H1 (cell line): ENCODE data around the gene ALPK3. TPM values are rescaled to one million over a fixed set of nuclear protein-coding genes. Genes with fewer than 3 reads are reported as not detected.

ENCODE experiments used
- CTCF ChIA-PET: fragments of 300-600 bp; sonication (Branson Sonifier 250); formaldehyde crosslinking; loops from one replicate; lab custom pipeline; 2021; ENCODE audit not compliant: partially characterized antibody; lab: Charles Lee
- POLR2A ChIA-PET: fragments of 300-600 bp; sonication (Branson Sonifier 250); formaldehyde crosslinking; loops from one replicate; lab custom pipeline; 2021; ENCODE audit warnings: inconsistent platforms; ENCODE audit not compliant: partially characterized antibody; lab: Charles Lee
- DNase-seq, 2 experiments: peaks; one replicate each; pipeline versions ENCODE4 v3.0.0 to v3.0.0-alpha.2; 2010 to 2022; ENCODE audit warnings: low spot score in 2 of 2, low read depth in 1 of 2, mixed read lengths in 1 of 2
- FAIRE-seq: peaks from 2 replicates; lab custom pipeline; 2011; peaks lifted over from hg19 to GRCh38; lab: Jason Lieb, UNC
- H2AFZ ChIP-seq: 2 replicates; pipeline ENCODE4 v1.8.1; 2012; ENCODE audit warnings: low read length, inconsistent platforms
- H2AK5ac ChIP-seq: 2 replicates; pipeline ENCODE4 v1.6.1; 2013; ENCODE audit warnings: low read depth, low read length
- H2BK120ac ChIP-seq: replicated peaks from 2 replicates; pipeline ENCODE3; 2013; ENCODE audit warnings: low read depth, low read length, inconsistent platforms
- H2BK12ac ChIP-seq: 2 replicates; pipeline ENCODE4 v1.6.1; 2013; ENCODE audit warnings: low read depth, low read length
- H2BK15ac ChIP-seq: 2 replicates; pipeline ENCODE4 v1.6.1; 2013; ENCODE audit warnings: low read length
- H2BK20ac ChIP-seq: 2 replicates; pipeline ENCODE4 v1.6.1; 2013; ENCODE audit warnings: low read length
- H2BK5ac ChIP-seq: 2 replicates; pipeline ENCODE4 v1.6.1; 2013; ENCODE audit warnings: low read depth, low read length
- H3K14ac ChIP-seq: 2 replicates; pipeline ENCODE4 v1.6.1; 2013; ENCODE audit warnings: inconsistent platforms; ENCODE audit not compliant: insufficient read length
- H3K18ac ChIP-seq: 2 replicates; pipeline ENCODE4 v1.6.1; 2013; ENCODE audit warnings: low read length; ENCODE audit errors: extremely low read depth
- H3K23ac ChIP-seq: 2 replicates; pipeline ENCODE4 v1.6.1; 2013; ENCODE audit warnings: inconsistent platforms; ENCODE audit not compliant: insufficient read length
- H3K23me2 ChIP-seq: 2 replicates; pipeline ENCODE4 v1.6.1; 2013; ENCODE audit warnings: low read depth, low read length
- H3K27ac ChIP-seq: 2 replicates; pipeline ENCODE4 v1.6.1; 2011; ENCODE audit warnings: low read depth, low read length, inconsistent platforms
- H3K27me3 ChIP-seq, 4 experiments: replicated peaks in 1 of 4; 1 replicate in 1 of 4; 2 replicates in 3 of 4; pipeline versions ENCODE4 v1.6.1 to v1.8.1; 2011 to 2013; ENCODE audit warnings: low read length in 3 of 4, mild to moderate bottlenecking in 3 of 4, inconsistent platforms in 2 of 4, mixed read lengths in 2 of 4, moderate library complexity in 1 of 4; ENCODE audit not compliant: control insufficient read depth in 3 of 4, insufficient read depth in 3 of 4; ENCODE audit errors: extremely low read depth in 1 of 4
- H3K36me3 ChIP-seq, 4 experiments: 2 replicates each; pipeline versions ENCODE4 v1.6.1 to v1.8.1; 2011 to 2013; ENCODE audit warnings: mild to moderate bottlenecking in 4 of 4, low read length in 3 of 4, moderate library complexity in 2 of 4, control low read depth in 1 of 4, inconsistent platforms in 1 of 4; ENCODE audit not compliant: insufficient read depth in 4 of 4, control insufficient read depth in 2 of 4
- H3K4ac ChIP-seq: replicated peaks from 2 replicates; pipeline ENCODE3; 2013; ENCODE audit warnings: low read length, low read depth, mixed read lengths, inconsistent platforms; ENCODE audit not compliant: insufficient read length
- H3K4me1 ChIP-seq, 4 experiments: replicated peaks in 1 of 4; 1 replicate in 1 of 4; 2 replicates in 3 of 4; pipeline versions ENCODE4 v1.6.1 to v1.8.1; 2011 to 2013; ENCODE audit warnings: low read length in 3 of 4, inconsistent platforms in 2 of 4, mixed read lengths in 1 of 4; ENCODE audit not compliant: insufficient read depth in 4 of 4, control insufficient read depth in 3 of 4
- H3K4me2 ChIP-seq, 2 experiments: 2 replicates each; pipeline versions ENCODE4 v1.6.1 to v1.8.1; 2011 to 2013; ENCODE audit warnings: low read depth in 2 of 2, low read length in 2 of 2, control low read depth in 1 of 2, inconsistent platforms in 1 of 2, mild to moderate bottlenecking in 1 of 2; ENCODE audit not compliant: insufficient read depth in 1 of 2
- H3K4me3 ChIP-seq, 4 experiments: fragments of 200-600, 300-600 bp in 1 of 4; sonication (generic), shearing (Covaris generic), sonication (Bioruptor Twin) in 1 of 4; 2 replicates each; pipeline versions ENCODE4 v1.5.1 to v1.8.1; 2011 to 2016; ENCODE audit warnings: low read length in 4 of 4, low read depth in 3 of 4, control low read depth in 2 of 4, inconsistent platforms in 2 of 4, mild to moderate bottlenecking in 2 of 4, mixed read lengths in 1 of 4, moderate library complexity in 1 of 4; ENCODE audit not compliant: insufficient read depth in 2 of 4; ENCODE audit errors: extremely low read depth in 1 of 4
- H3K56ac ChIP-seq: replicated peaks from 2 replicates; pipeline ENCODE3; 2013; ENCODE audit warnings: low read depth, mild to moderate bottlenecking, mixed read lengths, low read length, inconsistent platforms; ENCODE audit not compliant: insufficient read length
- H3K79me1 ChIP-seq: 2 replicates; pipeline ENCODE4 v1.6.1; 2013; ENCODE audit warnings: low read depth, low read length, control low read depth
- H3K79me2 ChIP-seq, 2 experiments: 2 replicates each; pipeline versions ENCODE4 v1.6.1 to v1.8.1; 2012 to 2013; ENCODE audit warnings: low read length in 2 of 2, mild to moderate bottlenecking in 2 of 2, inconsistent platforms in 1 of 2; ENCODE audit not compliant: insufficient read depth in 2 of 2, control insufficient read depth in 1 of 2
- H3K9ac ChIP-seq, 4 experiments: replicated peaks in 1 of 4; 1 replicate in 1 of 4; 2 replicates in 3 of 4; pipeline versions ENCODE4 v1.6.1 to v1.8.1; 2011 to 2013; ENCODE audit warnings: low read depth in 3 of 4, low read length in 3 of 4, control low read depth in 2 of 4, mild to moderate bottlenecking in 2 of 4, moderate library complexity in 2 of 4, inconsistent platforms in 1 of 4; ENCODE audit errors: extremely low read depth in 1 of 4
- H3K9me3 ChIP-seq, 2 experiments: 2 replicates each; pipeline versions ENCODE4 v1.6.1 to v1.8.1; 2012 to 2013; ENCODE audit warnings: mild to moderate bottlenecking in 2 of 2, moderate library complexity in 2 of 2, control low read depth in 1 of 2, inconsistent platforms in 1 of 2, low read depth in 1 of 2, low read length in 1 of 2, mixed read lengths in 1 of 2; ENCODE audit not compliant: insufficient read depth in 2 of 2
- H4K20me1 ChIP-seq, 2 experiments: replicated peaks in 1 of 2; 2 replicates each; pipeline versions ENCODE3 to v1.8.1; 2011 to 2013; ENCODE audit warnings: inconsistent platforms in 2 of 2, low read length in 2 of 2, mild to moderate bottlenecking in 1 of 2; ENCODE audit not compliant: insufficient read depth in 2 of 2, control insufficient read depth in 1 of 2
- H4K5ac ChIP-seq: 2 replicates; pipeline ENCODE4 v1.6.1; 2013; ENCODE audit warnings: low read length, low read depth, mixed read lengths, inconsistent platforms; ENCODE audit not compliant: insufficient read length
- H4K8ac ChIP-seq: 2 replicates; pipeline ENCODE4 v1.8.0; 2013; ENCODE audit warnings: mild to moderate bottlenecking, moderate library complexity, low read length, inconsistent platforms; ENCODE audit not compliant: insufficient read depth; ENCODE audit errors: extremely low read depth
- H4K91ac ChIP-seq: replicated peaks from 2 replicates; pipeline ENCODE3; 2013; ENCODE audit warnings: low read length, mixed read lengths, inconsistent platforms; ENCODE audit not compliant: insufficient read length
- CBX8 ChIP-seq: fragments of 300-800, 300-1000 bp; sonication (generic); IDR thresholded peaks from 2 replicates; pipeline ENCODE4 v1.7.1; 2016; ENCODE audit warnings: low read depth, low read length, borderline replicate concordance
- JUN ChIP-seq: IDR thresholded peaks from 2 replicates; pipeline ENCODE4 v1.6.1; 2011; ENCODE audit warnings: low read depth, mild to moderate bottlenecking, improper control_type of control experiment, low read length
- KDM4A ChIP-seq: IDR thresholded peaks from one replicate; pipeline ENCODE4 v1.7.1; 2012; ENCODE audit warnings: low read depth, mild to moderate bottlenecking, moderate library complexity, low read length, inconsistent platforms; ENCODE audit not compliant: severe bottlenecking
- NRF1 ChIP-seq: IDR thresholded peaks from 2 replicates; pipeline ENCODE4 v1.6.1; 2011; ENCODE audit warnings: mild to moderate bottlenecking, low read depth, low read length, improper control_type of control experiment
- RBBP5 ChIP-seq: IDR thresholded peaks from 2 replicates; pipeline ENCODE4 v1.7.1; 2012; ENCODE audit warnings: low read depth, mild to moderate bottlenecking, inconsistent platforms, low read length, moderate library complexity, borderline replicate concordance
- SP1 ChIP-seq: IDR thresholded peaks from 2 replicates; pipeline ENCODE4 v1.6.1; 2011; ENCODE audit warnings: low read depth, low read length
- SP2 ChIP-seq: IDR thresholded peaks from 2 replicates; pipeline ENCODE4 v1.6.1; 2012; ENCODE audit warnings: mild to moderate bottlenecking, low read length, inconsistent platforms
- YY1 ChIP-seq: IDR thresholded peaks from 2 replicates; pipeline ENCODE4 v1.6.1; 2011; ENCODE audit warnings: low read depth, mild to moderate bottlenecking, low read length
- WGBS, 2 experiments: shearing (Covaris generic) in 1 of 2; methylation state at CpG; one replicate each; pipeline versions ENCODE4 v1.1.6 to v1.1.7; 2013 to 2015; ENCODE audit warnings: low lambda C conversion rate in 2 of 2, mixed read lengths in 2 of 2, inconsistent platforms in 1 of 2, low coverage in 1 of 2, missing lambda C conversion rate in 1 of 2; ENCODE audit not compliant: insufficient replicate concordance in 2 of 2, insufficient coverage in 1 of 2, insufficient read length in 1 of 2; ENCODE audit errors: extremely low coverage in 1 of 2, missing lambda C conversion rate in 1 of 2; 5-methylcytosine and 5-hydroxymethylcytosine counted together
- polyA plus RNA-seq, 7 experiments: library from polyadenylated mRNA; depleted of rRNA in 3 of 7; stranded (reverse) in 5 of 7; unstranded in 2 of 7; fragments of >200 nt in 5 of 7; fragments of 200-250 nt in 2 of 7; gene quantifications; 1 replicate in 5 of 7; 2 replicates in 1 of 7; 4 replicates in 1 of 7; pipeline versions ENCODE4 v1.2.1 to v1.2.3, GENCODE V29; 2011 to 2013; ENCODE audit warnings: missing spikeins in 2 of 7, mixed read lengths in 2 of 7
- total RNA-seq: library from RNA; stranded (reverse); fragmentation: NEBNext Ultra II Directional; extraction: Animal tissue kit (Norgen Biotek cat#: 25700); gene quantifications from 2 replicates; pipeline ENCODE4 v1.2.1, GENCODE V29; 2021
- TF ChIP-seq, protein P1 (sequence below): IDR thresholded peaks from 2 replicates; pipeline ENCODE4 v1.6.1; 2012; ENCODE audit warnings: low read length, inconsistent platforms

The ALPK3 gene
- total and polyA plus RNA-seq, 2 of the 8 experiments (the other 6 are each of a cell fraction or from before 2014, with no cell fraction given), result 4.4 to 19.2 TPM

DNA sequence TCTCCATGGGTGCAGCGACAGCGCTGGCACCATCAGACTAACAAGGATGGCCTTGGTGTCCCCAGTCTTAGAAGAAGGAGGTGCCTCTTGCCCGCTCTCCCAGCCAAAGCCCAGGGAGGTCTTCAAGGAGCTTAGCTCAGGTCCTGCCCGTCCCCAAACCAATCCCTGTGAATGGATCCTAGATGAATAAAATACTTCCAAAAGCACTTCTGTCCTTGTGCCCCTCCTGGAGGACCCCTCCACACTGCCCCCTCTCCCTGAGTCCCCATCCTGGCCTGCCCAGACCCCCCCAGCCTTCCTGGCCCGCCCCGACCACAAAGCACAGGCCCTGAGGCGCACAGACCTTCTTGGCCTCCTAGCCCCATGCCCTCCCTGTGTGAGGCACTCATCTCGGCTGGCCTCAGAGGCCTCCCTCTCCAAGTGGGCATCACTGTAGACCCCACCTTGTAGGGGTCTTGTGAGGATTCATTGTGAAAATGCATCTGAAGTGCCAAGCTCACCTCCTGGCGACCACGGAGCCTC is 75.7 kb downstream of the ALPK3 start:
- no peak overlapping the region for H3K18ac ChIP-seq
- H3K27ac ChIP-seq, result no peak overlapping the region
- H2AK5ac ChIP-seq, result no peak overlapping the region
- no peak for DNase-seq
- H2BK20ac ChIP-seq, result no peak overlapping the region
- H2BK15ac ChIP-seq, result no peak overlapping the region
- H4K91ac ChIP-seq, result no peak overlapping the region
- no peak overlapping the region for H2BK12ac ChIP-seq
- TF ChIP-seq SP1, result no peak
- TF ChIP-seq SP2, result no peak
- no peak for TF ChIP-seq YY1
- TF ChIP-seq RBBP5, result no peak
- TF ChIP-seq NRF1, result no peak
- TF ChIP-seq, protein P1, sequence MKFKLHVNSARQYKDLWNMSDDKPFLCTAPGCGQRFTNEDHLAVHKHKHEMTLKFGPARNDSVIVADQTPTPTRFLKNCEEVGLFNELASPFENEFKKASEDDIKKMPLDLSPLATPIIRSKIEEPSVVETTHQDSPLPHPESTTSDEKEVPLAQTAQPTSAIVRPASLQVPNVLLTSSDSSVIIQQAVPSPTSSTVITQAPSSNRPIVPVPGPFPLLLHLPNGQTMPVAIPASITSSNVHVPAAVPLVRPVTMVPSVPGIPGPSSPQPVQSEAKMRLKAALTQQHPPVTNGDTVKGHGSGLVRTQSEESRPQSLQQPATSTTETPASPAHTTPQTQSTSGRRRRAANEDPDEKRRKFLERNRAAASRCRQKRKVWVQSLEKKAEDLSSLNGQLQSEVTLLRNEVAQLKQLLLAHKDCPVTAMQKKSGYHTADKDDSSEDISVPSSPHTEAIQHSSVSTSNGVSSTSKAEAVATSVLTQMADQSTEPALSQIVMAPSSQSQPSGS, result no peak
- TF ChIP-seq CBX8, result no peak
- TF ChIP-seq JUN, result no peak
- TF ChIP-seq KDM4A, result no peak
- TF ChIP-seq, all 59 proteins: peak for 0
- Histone ChIP-seq H2BK120ac (no peak overlapping the region), H3K56ac (no peak overlapping the region), H3K79me2 (no peaks in the 10 kb centered on the region), H2AFZ (no peak overlapping the region), H4K5ac (no peak overlapping the region), H3K27me3 (0 out of 7 replicates have a peak, but pooled peaks cover 0 to 3% (median 0%) of the 10 kb centered on the region in 4 experiments), H3K4me3 (no peak overlapping the region), H3K4me1 (peaks cover 0 to 8% (median 1%) of the 10 kb centered on the region in 4 experiments; a peak in 4 of 7 replicates), H4K20me1 (no peaks in the 10 kb centered on the region), H3K9me3 (no peaks in the 10 kb centered on the region), H2BK5ac (no peak overlapping the region), H3K23ac (no peak overlapping the region), H3K79me1 (no peaks in the 10 kb centered on the region), H4K8ac (no peak overlapping the region), H3K14ac (no peak overlapping the region), H3K23me2 (no peaks in the 10 kb centered on the region), H3K4ac (no peak overlapping the region), H3K36me3 (no peaks in the 10 kb centered on the region), H3K9ac (no peak overlapping the region), H3K4me2 (no peak overlapping the region)
- ChIA-PET POLR2A (interaction anchor here (0.7 kb wide), 1 partner anchor 16 kb away, joined by 3 read pairs; no protein-coding TSS in a partner anchor), CTCF (interaction anchor here (0.7 to 1.5 kb wide), 7 partner anchors 9 to 322 kb away, joined by 3 to 8 read pairs (median 3); no protein-coding TSS in a partner anchor)
- 94% methylated on average over 10 of the region's 10 CpGs; no CpG with 5 or more reads in 1 of the 2 experiments for WGBS, 2 experiments
- no peak for FAIRE-seq
